IMR-90 (cell line): ENCODE results near the gene GRIK1.

Experiments used
- FOS ChIP-seq: fragments of 150-350 bp; IDR thresholded peaks from 2 replicates; pipeline ENCODE4 v1.6.1; 2016; ENCODE audit warnings: low read depth, low read length
- MAZ ChIP-seq: IDR thresholded peaks from 2 replicates; pipeline ENCODE4 v1.6.1; 2012; ENCODE audit warnings: low read depth, mild to moderate bottlenecking, low read length, improper control_type of control experiment, moderate library complexity, borderline replicate concordance
- MXI1 ChIP-seq: IDR thresholded peaks from 2 replicates; pipeline ENCODE4 v1.6.1; 2012; ENCODE audit warnings: low read depth, mild to moderate bottlenecking, low read length, moderate library complexity, borderline replicate concordance
- POLR2A ChIP-seq: IDR thresholded peaks from 2 replicates; pipeline ENCODE4 v1.6.1; 2012; ENCODE audit warnings: mild to moderate bottlenecking, low read depth, low read length
- RFX5 ChIP-seq: IDR thresholded peaks from 2 replicates; pipeline ENCODE4 v1.8.0; 2012; ENCODE audit warnings: low read depth, mild to moderate bottlenecking, low read length, moderate library complexity
- SMC3 ChIP-seq: fragments of 150-350 bp; IDR thresholded peaks from 2 replicates; pipeline ENCODE4 v1.6.1; 2016; ENCODE audit warnings: low read depth, mild to moderate bottlenecking, antibody characterized with exemption, low read length, moderate library complexity
- USF2 ChIP-seq: fragments of 150-350 bp; IDR thresholded peaks from 2 replicates; pipeline ENCODE4 v1.6.1; 2017; ENCODE audit warnings: mild to moderate bottlenecking, antibody characterized with exemption, low read length, low read depth
- TF ChIP-seq, protein P1 (sequence below): conservative IDR thresholded peaks from 2 replicates; pipeline ENCODE4 v1.5.1; 2012; ENCODE audit warnings: mild to moderate bottlenecking, low read depth, low read length, improper control_type of control experiment

DNA sequence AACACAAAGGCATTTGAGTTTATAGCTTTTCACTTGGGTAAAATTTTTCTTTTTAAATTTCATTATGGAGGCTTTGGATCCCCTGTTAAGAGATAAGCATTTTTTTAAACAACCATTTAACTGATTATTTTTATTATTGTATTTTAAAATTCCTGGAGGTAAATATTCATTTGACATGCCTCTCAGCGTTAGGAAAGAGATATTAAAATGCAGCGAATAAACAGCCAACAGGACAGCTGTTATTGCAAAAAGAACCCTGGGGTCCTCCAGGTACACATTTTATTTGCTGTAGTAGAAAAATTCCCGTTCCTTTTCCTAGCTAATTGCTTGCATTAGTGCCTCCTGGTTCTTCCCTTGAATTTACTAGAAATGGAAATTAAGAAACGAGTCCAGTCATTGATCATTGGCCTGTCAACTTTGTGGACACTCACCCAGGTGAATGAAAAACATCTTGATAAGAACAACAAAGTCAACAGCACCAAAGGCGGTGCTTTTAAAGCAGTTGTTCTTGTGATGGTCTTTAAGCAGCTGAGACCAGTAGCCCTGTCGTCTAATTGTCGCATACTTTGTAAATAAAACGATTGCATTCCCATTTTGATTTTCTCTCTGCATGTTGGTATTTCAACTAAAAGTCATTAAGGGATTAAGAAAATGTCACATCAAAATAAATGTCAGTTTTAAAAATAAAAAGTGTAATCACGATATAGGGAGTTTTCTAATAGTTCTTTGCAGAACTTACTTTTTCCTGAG, 282.4 kb downstream of the GRIK1 start:
- TF ChIP-seq SMC3 (no peak), POLR2A (no peak), FOS (no peak), USF2 (no peak), MAZ (no peak), RFX5 (no peak), MXI1 (no peak)
- TF ChIP-seq, protein P1, sequence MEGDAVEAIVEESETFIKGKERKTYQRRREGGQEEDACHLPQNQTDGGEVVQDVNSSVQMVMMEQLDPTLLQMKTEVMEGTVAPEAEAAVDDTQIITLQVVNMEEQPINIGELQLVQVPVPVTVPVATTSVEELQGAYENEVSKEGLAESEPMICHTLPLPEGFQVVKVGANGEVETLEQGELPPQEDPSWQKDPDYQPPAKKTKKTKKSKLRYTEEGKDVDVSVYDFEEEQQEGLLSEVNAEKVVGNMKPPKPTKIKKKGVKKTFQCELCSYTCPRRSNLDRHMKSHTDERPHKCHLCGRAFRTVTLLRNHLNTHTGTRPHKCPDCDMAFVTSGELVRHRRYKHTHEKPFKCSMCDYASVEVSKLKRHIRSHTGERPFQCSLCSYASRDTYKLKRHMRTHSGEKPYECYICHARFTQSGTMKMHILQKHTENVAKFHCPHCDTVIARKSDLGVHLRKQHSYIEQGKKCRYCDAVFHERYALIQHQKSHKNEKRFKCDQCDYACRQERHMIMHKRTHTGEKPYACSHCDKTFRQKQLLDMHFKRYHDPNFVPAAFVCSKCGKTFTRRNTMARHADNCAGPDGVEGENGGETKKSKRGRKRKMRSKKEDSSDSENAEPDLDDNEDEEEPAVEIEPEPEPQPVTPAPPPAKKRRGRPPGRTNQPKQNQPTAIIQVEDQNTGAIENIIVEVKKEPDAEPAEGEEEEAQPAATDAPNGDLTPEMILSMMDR, result no peak
